CD4-positive, alpha-beta T cell treated with Interleukin-2 at 100 ng/mL for 4 hours (primary cell): ENCODE results near the gene SHPK.
"Not testable (repeated sequence)": the region's sequence is repeated elsewhere in the genome, so short reads cannot be mapped to it uniquely, and the experiment has no call there.

Source experiments
- DNase-seq: peaks from one replicate; pipeline ENCODE4 v3.0.0-alpha.2; 2020; ENCODE audit warnings: low spot score

SHPK gene

DNA sequence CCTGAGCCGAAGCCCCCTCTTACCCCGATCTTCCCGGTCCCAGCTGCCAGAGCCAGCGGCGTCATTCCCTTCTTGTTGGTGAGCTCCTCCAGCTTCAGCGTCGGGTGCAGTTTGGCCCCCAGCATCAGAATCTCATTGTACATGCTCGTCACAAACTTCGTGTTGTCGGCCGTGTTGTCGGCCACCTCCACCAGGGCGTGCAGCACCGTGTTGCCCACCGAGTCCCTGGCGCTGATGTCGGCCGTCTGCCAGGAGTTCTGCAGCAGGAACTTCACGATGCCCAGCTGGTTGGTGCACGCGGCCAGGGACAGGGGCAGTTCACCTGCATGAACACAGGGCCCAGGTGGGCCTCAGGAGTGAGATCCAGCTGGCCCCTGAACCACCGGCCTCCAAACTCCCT, 46.3 kb downstream of the SHPK start:
- no peak for DNase-seq

DNA sequence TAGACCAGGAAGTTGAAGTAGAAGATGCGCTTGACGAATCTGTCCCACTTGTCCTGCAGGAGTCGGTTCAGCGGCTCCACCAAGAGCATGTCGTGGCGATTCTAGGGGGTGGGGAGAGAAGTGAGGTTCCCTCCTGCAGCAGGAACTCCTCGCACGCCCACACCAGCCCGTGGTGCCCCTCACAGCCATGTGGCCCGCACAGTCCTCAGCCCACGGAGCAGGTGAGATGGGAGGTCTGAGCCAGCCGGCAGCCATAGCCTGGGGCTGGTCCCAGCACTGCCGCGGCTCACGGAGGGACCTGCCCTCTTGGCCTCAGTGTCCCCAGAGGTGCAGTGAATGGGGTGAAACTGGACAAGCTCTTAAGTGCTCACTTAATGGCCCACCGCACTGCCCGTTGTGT, 50.2 kb downstream of the SHPK start:
- DNase-seq, result no peak

DNA sequence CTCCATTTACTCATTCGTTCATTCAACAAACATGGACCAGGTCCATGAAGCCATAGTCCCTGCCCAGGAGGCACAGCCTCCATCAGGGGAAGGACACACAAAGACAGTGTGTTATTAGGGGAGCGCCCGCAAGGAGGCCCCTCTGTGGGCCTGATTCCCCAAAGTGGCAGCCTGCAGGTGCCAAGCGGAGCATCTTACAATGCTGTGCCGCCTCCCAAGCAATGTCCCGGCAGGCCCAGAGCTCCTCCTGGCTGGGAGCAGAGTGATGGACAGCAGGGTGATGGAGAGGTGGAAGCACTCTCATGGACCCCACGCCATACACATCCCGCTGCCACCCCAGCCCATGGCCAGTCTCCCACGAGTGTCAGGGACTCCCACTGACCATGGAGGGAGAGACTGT, 52.6 kb downstream of the SHPK start:
- no peak for DNase-seq

DNA sequence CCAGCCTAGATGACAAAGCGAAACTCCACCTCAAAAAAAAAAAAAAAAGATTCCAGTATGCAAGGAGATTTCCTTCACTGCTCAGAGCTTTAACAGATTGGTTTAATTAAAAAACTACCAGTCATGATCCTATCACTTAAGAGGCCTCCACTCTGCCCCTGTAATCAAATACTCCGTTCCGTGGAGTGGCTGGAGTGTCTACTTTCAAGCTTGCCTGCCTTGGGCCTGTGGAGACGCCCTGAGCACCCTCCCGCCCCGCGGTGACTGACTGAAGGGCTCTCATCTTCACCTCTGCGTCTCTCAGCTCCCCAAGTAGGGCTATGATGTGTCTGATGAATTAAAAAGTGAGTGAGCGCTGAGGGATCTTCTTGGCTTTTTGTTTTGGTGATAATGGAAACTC, 53.1 kb downstream of the SHPK start:
- DNase-seq, result no peak

DNA sequence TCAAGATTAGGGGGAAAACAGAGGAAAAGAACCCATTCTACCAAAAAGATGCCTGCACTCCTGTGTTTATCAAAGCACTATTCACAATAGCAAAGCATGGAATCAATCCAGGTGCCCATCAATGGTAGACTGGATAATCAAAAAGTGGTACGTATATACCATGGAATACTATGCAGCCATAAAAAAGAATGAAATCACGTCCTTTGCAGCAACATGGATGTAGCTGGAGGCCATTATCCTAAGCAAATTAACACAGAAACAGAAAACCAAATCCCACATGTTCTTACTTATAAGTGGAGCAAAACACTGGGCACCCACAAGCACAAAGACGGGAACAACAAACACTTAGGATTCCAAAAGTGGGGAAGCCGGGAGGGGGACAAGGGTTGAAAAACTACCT, 57.4 kb downstream of the SHPK start:
- DNase-seq, result not testable (repeated sequence)

DNA sequence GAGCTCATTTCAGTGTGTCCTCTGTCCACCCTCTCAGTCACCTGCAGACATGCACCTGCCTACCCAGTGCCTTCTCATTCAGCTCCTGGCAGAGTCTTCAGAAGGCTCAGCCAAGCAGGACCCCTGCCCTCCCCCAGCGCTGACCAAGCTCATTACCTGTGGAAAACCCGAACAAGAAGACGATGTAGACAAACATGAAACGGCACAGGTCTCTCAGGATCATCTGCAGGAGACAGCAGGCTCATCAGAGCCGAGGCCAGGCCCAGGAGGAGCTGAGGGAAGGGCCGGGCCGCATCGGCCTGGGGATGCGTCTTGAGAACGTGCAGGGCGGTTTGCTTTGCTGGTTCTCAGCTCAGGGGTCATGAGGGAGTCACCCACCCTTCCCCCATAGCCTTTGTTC, 59.1 kb downstream of the SHPK start:
- no peak for DNase-seq

DNA sequence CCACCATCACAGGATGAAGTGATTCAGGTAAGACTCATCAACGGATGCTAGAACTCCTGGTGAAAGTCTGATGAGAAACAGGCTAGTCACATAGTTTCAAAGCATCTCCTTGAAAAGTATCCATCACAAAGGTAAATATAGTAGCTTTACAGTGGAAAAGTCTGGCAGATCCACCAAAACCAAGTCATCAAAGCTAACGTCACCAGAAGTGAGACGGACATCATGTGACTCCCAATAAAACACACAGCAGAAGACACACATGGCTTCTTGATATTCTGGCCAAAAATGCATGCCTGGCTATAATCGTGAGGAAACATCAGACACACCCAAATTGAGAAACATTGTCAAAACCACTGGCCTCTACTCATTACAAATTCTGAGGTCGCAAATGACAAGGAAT, 60.5 kb downstream of the SHPK start:
- no peak for DNase-seq

DNA sequence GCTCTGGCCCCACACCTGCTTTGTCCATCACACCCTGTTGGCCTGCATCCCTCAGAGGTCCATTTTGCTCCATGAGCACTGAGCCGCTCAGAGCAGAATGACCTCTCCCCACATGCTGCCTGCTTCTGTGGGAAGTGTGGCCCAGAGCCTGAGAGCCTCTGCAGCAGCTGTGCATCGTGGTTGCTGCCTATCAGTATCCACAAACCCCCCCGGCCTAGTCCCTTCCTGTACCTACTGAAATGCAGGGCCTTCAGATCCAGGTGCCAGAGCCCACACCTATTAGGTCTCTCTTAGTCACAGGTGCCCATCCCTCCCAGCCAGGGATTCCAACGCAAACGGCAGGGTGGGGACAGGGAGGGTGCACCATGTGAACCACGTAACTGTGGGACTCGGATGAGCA, 61.8 kb downstream of the SHPK start:
- no peak for DNase-seq

DNA sequence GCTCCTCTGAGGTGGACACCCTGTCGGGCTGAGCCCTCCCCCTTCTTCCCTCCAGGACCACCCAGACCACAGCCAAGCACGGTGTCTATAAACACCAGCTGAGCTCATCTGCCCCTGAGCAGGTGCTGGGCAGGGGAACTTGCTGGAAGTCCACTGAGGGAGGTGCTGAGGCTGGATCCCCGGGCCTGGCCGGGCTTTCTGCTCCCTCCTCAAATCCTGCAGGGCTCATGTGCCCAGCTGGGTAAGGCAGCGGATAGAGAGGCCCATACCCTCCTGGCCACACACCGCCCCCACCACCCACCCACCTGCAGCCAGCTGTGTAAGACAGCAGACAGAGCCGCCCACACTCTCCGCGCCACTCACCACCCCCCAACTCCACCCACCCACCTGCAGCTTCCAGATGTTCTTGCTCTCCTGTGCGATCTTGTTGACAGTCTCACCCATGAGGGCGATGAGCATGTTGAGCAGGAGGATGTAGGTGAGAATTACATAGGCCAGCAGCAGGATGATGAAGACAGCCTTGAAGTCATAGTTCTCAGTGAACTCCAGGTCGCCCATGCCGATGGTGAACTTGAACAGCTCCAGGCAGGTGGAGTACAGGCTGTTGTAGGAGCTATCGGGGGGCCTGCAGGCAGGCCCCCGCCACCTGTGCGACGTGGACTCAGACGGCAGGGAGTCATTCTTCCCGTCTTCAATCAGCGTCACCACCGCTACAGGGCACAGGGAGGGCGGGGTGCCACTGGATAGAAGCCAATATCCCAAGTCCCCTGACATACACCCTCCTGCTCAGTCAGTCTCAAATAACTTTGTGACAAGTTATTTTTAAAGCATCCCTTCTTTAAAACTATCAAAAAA, 62.6 kb downstream of the SHPK start:
- no peak for DNase-seq

DNA sequence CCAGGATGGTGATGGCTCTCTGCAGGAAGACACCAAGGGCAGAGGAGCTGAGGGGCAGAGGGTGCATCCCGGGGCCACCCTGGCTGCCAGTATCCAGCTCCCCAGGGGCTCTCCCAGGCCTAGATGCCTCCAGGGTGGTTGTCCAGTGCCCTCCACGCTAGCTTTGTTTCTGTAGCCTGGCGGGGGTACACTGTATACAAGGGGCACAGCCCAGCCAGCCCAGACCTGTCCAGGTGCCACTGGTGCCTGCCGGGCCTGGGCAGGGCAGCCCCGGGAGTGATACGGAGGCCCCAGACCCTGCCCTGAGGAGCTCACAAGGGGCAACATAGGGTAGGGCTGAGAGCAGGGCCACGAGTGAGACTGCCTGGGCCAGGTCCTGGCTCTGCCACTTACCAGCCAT, 63.8 kb downstream of the SHPK start:
- DNase-seq, result no peak

DNA sequence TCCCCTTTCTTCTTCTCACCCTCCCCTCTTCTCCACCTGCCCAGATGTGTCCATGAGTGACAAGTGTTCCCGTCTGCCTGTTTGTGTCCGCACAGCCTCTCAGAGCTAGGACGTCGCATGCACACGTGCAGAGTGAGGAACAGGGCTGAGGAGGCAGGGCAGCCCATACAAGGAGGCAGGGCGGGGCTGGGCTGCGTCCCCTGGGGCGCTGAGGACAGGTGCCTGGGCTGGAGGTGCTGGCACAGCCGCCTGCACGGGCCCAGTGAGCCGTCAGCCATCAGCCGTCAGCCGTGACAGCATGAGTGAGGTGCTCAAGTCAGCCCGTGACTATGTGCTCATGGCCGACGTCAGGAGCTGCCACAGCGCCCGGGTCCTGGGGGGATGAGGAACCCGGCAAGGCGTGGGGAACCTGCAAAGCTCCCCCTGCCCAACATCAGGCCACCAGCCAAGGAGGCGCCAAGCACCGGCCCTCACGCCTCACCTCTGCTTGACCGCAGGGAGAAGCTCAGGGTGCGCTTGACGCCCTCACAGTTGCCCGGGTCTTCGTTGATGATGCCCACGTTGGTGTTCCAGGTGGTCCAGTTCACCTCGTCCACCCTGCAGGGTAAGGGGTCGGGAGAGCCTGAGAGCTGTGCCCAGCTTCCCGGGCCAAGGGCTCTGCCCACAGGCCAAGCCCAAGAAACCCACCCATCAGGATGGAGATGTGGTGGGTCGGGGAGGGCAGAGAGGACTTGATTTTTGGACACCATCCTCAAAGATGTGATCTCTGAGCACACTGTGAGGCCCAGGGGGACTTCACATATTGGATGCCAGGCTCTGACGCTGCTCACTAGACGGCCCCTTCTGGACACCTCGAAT, 64.8 kb downstream of the SHPK start:
- DNase-seq, result no peak

DNA sequence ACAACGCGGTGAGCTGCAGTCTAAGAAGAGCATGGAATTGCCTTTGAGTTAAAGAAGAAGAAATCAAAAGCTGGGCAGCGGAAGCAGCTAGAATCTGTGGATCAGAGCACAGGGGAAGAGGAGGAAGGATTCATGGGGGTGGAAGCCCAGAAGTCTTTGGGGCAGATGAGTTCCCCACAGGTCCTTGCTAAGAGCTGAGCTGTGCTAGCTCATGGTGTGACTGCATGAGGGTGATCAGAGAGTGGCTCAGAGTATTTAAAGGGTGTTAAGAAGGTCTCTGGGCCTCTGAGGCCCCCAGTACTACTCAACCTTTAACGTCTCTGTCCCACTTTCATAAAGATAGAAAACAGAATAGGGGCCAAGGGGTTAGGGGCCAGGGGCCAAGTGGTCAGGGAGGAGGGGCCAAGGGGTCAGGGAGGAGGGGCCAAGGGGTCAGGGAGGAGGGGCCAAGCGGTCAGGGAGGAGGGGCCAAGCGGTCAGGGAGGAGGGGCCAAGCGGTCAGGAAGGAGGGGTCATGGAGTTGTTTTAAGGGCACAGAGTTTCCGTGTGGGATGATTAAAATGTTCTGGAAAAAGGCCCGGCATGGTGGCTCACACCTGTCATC, 66.4 kb downstream of the SHPK start:
- no peak for DNase-seq

DNA sequence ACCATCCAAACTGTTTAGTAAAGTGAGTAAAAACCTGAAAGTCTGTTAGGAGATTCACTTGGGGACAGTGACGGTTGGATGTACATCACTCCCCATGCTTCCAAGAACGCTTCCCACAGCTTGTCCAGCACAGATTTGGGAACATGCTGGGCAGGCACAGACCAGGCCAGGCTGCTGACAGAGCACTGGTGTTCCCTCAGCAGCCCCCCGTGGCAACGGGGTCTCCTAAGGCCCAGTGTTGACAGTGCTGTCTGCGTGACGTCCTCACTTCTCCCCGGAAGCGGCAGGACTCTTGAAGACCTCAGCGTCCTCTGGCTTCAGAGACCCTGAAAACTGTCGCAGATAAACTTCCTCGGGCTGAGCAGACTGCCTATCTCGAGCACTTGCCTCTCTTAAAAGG, 69.5 kb downstream of the SHPK start:
- DNase-seq, result no peak

DNA sequence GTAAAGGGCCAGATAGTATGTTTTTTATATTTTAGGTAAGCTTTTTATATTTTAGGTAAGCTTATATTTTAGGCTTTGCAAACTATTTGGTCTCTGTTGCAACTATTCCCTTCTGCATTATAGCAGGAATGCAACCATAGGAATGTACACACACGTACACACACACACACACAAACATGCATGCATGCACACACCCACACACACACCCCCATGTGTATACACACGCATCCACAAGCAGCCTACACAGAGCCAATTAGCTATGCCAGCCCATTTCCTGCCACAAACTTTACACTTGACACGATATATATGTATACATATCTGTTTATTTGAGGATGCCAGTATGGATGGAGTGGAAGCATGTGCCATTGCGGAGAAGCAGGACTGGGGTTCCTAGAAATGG, 70.9 kb downstream of the SHPK start:
- DNase-seq, result no peak

DNA sequence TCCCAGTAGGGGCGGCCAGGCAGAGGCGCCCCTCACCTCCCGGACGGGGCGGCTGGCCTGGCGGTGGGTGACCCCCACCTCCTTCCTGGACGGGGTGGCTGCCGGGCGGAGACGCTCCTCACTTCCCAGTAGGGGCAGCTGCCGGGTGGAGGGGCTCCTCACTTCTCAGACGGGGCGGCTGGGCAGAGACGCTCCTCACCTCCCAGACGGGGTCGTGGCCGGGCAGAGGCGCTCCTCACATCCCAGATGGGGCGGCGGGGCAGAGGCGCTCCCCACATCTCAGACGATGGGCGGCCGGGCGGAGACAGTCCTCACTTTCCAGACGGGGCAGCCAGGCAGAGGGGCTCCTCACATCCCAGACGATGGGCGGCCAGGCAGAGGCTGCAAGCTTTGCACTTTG, 71.8 kb downstream of the SHPK start:
- DNase-seq, result not testable (repeated sequence)

DNA sequence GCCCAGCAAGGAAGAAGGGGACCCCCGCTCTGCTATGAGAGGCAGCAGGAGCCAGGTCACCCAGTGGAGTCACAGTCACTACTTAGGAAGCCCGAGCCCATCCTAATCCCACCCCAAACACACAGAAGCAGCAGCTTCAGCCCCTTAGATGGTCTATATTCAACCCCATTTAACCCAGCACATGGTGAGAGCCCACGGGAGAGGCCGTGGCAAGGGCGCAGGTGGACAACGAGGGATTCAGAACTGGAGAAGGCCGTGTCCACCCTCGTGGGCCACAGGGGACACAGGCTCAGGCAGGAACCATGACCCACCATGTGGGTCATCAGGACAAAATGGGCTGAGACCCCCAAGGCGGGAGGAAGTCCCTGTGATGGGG, 76.8 kb downstream of the SHPK start:
- no peak for DNase-seq

DNA sequence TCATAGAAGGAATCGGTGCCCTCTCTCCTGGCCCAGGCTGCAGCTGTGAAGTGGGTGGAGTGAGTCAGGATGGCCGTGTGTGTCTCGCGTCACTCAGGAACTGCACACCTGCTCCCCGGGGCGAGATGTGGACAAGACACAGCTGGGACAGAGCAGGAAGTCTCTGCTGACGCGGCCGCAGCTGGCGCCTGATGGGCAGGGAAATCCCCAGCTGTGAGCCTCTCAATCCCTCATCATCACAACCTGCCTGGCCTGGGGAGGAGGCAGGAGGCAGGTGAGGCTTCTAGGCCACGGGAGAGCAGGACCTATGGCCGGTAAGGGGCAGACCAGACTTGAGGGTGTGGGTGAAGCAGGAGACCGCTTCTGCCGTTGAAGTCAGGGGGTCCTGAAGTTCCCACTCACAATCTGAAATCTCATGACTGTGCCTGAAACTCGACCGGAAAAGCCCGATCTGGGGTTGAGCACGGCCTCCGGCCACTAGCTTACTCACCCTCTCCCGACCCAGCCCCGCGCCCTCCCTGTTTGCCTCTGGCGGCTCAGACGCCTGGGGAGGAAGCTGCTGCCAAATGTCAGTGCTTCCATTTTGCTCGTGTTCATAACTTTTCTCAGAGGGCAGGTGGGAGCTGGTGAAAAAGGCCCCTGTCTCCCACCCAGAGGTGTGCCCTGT, 77.3 kb downstream of the SHPK start:
- DNase-seq, result peak; percentile 32
